GM12872 (cell line): ENCODE data around the gene SMC1B.

Experiments
- TF ChIP-seq, protein P1 (sequence below): IDR thresholded peaks from 3 replicates; pipeline ENCODE4 v1.5.1; 2011; ENCODE audit warnings: low read depth, mild to moderate bottlenecking, low read length, moderate library complexity; ENCODE audit not compliant: insufficient read depth

Gene SMC1B

DNA sequence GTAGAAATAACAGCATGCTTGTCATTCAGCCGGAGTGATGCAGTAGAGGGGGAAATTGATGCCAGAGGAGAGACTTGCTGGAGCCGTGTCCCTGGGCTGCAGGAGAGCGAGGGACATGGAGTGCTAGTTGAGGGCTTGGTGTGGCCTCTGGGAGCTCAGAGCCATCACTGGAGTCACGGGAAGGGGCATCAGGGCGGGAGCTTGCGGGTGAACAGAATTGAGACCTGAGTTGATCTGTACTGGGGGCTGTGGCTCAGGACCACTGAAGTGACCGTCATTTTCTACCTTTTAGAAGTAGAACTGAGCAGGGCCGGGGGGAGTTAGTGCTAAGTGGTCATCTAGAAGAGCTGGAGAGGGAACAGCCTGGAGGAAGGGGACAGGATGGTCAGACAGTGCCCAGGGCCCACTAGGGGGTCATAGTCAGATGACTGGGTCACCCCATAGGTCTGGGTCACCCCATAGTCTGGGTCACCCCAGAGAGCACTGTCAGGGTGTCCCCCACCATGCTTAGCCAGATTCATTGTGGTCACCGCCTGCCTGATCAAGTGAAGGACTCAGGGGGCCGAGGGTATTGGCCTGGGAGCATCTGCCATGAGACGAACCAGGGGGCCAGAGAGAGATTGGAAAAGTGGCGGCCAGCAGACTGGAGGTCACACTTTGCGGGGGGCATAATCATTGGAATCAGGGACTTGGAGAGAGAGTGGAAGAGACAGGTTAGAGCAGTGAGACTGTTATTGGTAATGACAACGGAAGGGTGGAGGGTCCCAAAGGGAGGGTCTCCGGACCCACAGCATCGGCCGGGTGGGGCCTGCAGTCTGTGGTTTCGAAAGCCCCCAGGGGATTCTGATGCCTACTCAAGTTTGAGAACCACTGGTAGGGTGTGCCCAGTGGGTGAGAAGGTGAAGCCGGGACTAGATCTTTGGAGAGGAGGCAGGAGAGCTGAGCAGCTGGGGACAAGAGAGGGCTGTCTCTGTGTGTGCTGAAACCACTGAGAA, 15.3 kb upstream of the SMC1B start:
- TF ChIP-seq, protein P1, sequence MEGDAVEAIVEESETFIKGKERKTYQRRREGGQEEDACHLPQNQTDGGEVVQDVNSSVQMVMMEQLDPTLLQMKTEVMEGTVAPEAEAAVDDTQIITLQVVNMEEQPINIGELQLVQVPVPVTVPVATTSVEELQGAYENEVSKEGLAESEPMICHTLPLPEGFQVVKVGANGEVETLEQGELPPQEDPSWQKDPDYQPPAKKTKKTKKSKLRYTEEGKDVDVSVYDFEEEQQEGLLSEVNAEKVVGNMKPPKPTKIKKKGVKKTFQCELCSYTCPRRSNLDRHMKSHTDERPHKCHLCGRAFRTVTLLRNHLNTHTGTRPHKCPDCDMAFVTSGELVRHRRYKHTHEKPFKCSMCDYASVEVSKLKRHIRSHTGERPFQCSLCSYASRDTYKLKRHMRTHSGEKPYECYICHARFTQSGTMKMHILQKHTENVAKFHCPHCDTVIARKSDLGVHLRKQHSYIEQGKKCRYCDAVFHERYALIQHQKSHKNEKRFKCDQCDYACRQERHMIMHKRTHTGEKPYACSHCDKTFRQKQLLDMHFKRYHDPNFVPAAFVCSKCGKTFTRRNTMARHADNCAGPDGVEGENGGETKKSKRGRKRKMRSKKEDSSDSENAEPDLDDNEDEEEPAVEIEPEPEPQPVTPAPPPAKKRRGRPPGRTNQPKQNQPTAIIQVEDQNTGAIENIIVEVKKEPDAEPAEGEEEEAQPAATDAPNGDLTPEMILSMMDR, result no peak

DNA sequence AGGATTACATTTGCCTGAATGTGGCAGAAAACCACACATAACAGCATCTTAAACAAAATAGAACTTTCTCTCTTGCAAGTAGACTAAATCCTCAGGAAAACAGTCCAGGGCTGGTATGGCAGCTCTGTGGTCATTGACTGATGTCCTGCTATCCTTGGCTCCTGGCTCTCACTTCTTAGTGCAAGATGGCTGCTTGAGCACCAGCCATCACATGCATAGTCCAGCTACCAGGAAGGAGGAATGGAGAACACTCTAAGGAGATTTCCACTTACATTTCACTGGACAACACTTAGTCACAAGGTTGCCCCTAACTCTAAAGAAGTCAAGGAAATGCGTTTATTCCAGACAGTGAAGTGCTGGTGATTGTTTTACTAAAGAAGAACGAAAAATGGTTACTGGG, 13.7 kb upstream of the SMC1B start:
- TF ChIP-seq, protein P1, result no peak

DNA sequence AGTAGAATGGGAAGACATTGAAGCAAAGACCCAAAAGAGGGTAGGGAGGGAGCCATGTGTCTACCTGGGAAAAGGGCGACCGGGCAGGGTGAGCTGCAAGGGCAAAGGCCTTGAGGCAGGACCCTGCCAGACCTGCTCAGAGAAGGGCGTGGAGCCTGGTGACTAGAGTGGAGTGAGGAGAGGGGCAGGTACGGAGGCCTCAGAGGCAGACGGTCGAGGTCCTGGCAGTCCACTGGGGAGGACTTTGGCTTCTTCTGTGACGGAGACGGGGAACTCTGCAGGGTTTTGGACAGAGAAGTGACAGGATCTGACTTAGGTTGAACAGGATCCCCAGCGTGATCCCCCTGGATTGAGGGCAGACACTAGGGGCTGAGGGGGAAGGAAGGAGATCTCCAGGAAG, 13.0 kb upstream of the SMC1B start:
- TF ChIP-seq, protein P1, result no peak

DNA sequence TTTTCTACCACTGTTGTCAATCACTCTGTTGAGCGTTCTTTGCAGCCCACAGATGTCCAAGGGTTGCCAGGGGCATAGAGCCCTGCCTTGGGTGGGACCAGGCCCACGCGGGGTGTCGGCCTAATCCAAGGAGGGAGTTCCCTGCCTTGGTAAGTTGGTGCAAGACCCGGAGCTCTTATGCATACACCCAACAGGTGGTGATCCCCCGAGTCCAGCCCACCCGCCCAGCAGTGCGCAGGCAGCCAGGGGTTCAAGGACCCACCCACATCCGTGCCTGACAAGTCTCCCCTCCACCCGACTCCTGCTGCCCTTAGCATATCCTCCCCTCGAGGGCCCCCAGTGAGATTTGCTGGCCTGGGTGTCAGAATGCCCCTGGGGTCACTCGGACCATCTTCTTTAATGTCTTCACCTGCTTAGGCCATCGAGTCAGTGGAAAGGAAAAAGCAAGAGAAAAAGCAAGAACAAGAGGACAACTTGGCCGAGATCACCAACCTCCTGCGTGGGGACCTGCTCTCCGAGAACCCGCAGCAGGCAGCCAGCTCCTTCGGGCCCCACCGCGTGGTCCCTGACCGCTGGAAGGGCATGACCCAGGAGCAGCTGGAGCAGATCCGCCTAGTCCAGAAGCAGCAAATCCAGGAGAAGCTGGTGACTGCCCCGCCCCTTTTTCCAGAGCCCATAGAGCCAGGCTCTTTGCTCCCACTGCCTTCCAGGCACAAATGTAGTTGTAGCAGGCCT, 12.3 kb upstream of the SMC1B start:
- TF ChIP-seq, protein P1, result no peak

DNA sequence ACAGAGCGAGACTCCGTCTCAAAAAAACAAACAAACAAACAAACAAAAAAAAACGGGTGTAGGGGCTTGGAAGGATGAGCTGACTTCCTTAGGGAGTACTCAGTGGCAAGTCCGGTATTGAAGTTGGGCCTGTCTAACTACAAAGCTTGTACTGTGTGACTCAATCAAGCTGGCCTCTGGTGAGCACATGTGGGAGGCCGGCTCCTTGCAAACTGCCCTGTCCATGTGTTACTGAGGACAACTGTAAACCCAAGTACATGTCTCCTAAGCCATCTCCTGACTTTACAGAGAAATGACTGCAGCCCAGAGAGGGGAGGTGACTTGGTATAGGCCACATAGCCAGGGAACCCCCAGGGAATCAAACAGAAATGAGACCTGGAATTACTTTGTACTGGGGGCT, 11.7 kb upstream of the SMC1B start:
- TF ChIP-seq, protein P1, result no peak

DNA sequence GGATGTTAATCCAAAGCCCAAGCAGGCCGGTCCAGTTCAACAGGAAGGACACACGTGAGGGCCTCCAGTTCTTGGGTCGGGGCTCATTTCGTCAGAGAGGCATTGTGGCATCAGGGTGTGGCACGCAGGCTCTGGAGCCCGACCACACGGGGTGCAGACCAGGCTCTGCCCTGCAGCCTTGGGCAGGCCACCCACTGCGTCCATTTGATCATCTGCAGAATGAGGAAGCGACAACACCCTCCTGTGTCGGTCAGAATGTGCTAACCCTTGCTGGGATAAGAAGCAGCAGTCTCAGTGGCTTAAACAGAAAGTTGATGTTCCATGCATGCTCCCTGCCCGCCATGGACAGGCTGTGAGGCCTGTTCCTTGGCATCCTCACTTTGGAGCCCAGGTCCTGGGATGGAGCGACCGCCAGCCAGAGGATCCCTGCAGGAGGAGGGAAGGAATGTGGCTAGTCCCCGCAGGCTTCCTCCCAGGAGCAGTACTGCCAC, 10.9 kb upstream of the SMC1B start:
- TF ChIP-seq, protein P1, result no peak

DNA sequence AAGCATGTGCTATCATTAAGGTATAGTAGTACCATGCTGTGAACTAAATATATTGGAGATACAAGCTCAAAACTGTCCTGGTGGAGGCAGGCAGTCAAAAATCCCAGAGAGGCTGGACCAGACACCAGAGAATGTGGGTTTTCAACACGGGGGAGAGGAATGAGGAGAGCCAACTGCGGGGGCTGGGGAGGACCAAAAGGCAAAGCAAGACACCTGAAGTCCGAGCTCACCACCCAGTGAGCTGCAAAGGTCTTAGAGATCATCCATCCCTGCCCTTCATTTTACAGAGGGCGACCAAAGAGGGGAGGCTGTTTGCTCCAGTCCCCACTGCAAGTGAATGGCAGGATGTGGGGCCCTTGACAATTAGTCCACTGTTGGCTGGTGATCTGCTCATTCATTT, 10.1 kb upstream of the SMC1B start:
- TF ChIP-seq, protein P1, result no peak
